Fibroblast of mammary gland (primary cell): ENCODE measurements around the gene STK17B.

Source experiments
- DNase-seq: peaks from one replicate; pipeline ENCODE4 v3.0.0-alpha.2; 2010; ENCODE audit warnings: low read depth
- H3K4me3 ChIP-seq: 2 replicates; pipeline ENCODE4 v1.5.1; 2011; ENCODE audit warnings: low read depth, mild to moderate bottlenecking, low read length, moderate library complexity; ENCODE audit not compliant: control insufficient read depth
- CTCF ChIP-seq: conservative IDR thresholded peaks from 2 replicates; pipeline ENCODE4 v1.5.1; 2011; ENCODE audit warnings: low read depth, low read length, inconsistent platforms; ENCODE audit not compliant: control insufficient read depth, insufficient read depth

Gene STK17B

GRCh38 chr2:196125596-196125995 is 45.8 kb downstream of the STK17B start:
- no peak for DNase-seq
- no peak for TF ChIP-seq CTCF
- no peak overlapping the region for H3K4me3 ChIP-seq

GRCh38 chr2:196123679-196124373 is 47.6 kb downstream of the STK17B start:
- no peak overlapping the region for H3K4me3 ChIP-seq
- no peak for TF ChIP-seq CTCF
- DNase-seq: peak; percentile 35

- no peak for DNase-seq
- TF ChIP-seq CTCF: no peak
- no peak overlapping the region for H3K4me3 ChIP-seq
Observed at GRCh38 chr2:196119926-196120325, 51.5 kb downstream of the STK17B start.

GRCh38 chr2:196117214-196117705 is 54.1 kb downstream of the STK17B start:
- H3K4me3 ChIP-seq: no peak overlapping the region
- no peak for DNase-seq
- no peak for TF ChIP-seq CTCF

GRCh38 chr2:196113061-196113974 is 58.1 kb downstream of the STK17B start:
- DNase-seq: peak; percentile 79
- TF ChIP-seq CTCF: no peak
- H3K4me3 ChIP-seq: no peak overlapping the region

GRCh38 chr2:196112418-196113034 is 58.9 kb downstream of the STK17B start:
- H3K4me3 ChIP-seq: no peak overlapping the region
- TF ChIP-seq CTCF: no peak
- DNase-seq: peak; percentile 94
